HepG2 (cell line): Measurements from ENCODE around the gene GON4L. TPM values are rescaled to one million over a fixed set of nuclear protein-coding genes. Genes with fewer than 3 reads are reported as not detected.

Source experiments
- ATAC-seq: fragments of 200-7000 bp; cut with Tn5 transposase; 3 replicates; pipeline ENCODE4 v1.9.1; 2020; ENCODE audit warnings: mild to moderate bottlenecking, moderate library complexity
- BruUV-seq: library from RNA; stranded (reverse); fragments of 400-500 nt; replicated peaks from 2 replicates; lab custom pipeline; 2021; lab: Mats Ljungman, UMichigan
- CTCF ChIA-PET: fragments of 300-600 bp; formaldehyde crosslinking; extraction: SDS; loops from one replicate; lab custom pipeline; 2021; ENCODE audit warnings: low total read pairs, inconsistent platforms, low intra/inter-chr PET ratio; lab: Yijun Ruan, JAX
- POLR2A ChIA-PET: fragments of 350-600 bp; sonication (Branson Sonifier 250); formaldehyde crosslinking; loops from one replicate; lab custom pipeline; 2020; ENCODE audit warnings: antibody characterized with exemption, inconsistent platforms; lab: Yijun Ruan, JAX
- DNase-seq: peaks from one replicate; pipeline ENCODE4 v3.0.0-alpha.2; 2015; ENCODE audit warnings: low spot score
- FAIRE-seq: peaks from 3 replicates; lab custom pipeline; 2011; peaks lifted over from hg19 to GRCh38; lab: Jason Lieb, UNC
- H2AFZ ChIP-seq: one replicate; pipeline ENCODE4 v1.6.1; 2011; ENCODE audit warnings: low read length, inconsistent platforms
- H3K27ac ChIP-seq: fragments of 300-600 bp; 3 replicates; pipeline ENCODE4 v1.8.0; 2011; ENCODE audit warnings: mixed run types, mild to moderate bottlenecking, mixed read lengths, low read length, inconsistent platforms; ENCODE audit not compliant: insufficient read depth; ENCODE audit errors: extremely low read length
- H3K27me3 ChIP-seq, 2 experiments: fragments of 200-600 bp in 1 of 2; 2 replicates in 1 of 2; 3 replicates in 1 of 2; pipeline versions ENCODE4 v1.6.0 to v1.8.0; 2011; ENCODE audit warnings: low read length in 2 of 2, mild to moderate bottlenecking in 2 of 2, moderate library complexity in 2 of 2, inconsistent platforms in 1 of 2; ENCODE audit not compliant: insufficient read depth in 2 of 2, control insufficient read depth in 1 of 2
- H3K36me3 ChIP-seq, 2 experiments: fragments of 200-600 bp in 1 of 2; replicated peaks in 1 of 2; 2 replicates in 1 of 2; 3 replicates in 1 of 2; pipeline versions ENCODE4 v1.5.1 to v1.8.0; 2011; ENCODE audit warnings: low read length in 2 of 2, inconsistent platforms in 1 of 2; ENCODE audit not compliant: insufficient read depth in 2 of 2, control insufficient read depth in 1 of 2
- H3K4me1 ChIP-seq: 2 replicates; pipeline ENCODE4 v1.5.1; 2012; ENCODE audit warnings: low read length, inconsistent platforms; ENCODE audit not compliant: insufficient read depth
- H3K4me2 ChIP-seq: 2 replicates; pipeline ENCODE4 v1.6.0; 2011; ENCODE audit warnings: low read depth, low read length, inconsistent platforms
- H3K4me3 ChIP-seq, 3 experiments: fragments of 200-600 bp in 1 of 3; sonication (generic), shearing (Covaris generic) in 1 of 3; replicated peaks in 1 of 3; 2 replicates each; pipeline ENCODE4 v1.5.1; 2011 to 2016; ENCODE audit warnings: low read length in 3 of 3, inconsistent platforms in 2 of 3, low read depth in 2 of 3, mild to moderate bottlenecking in 2 of 3, control low read depth in 1 of 3, mixed read lengths in 1 of 3; ENCODE audit not compliant: insufficient read depth in 1 of 3
- H3K79me2 ChIP-seq: one replicate; pipeline ENCODE4 v1.6.1; 2011; ENCODE audit warnings: low read length, inconsistent platforms; ENCODE audit not compliant: insufficient read depth
- H3K9ac ChIP-seq: 2 replicates; pipeline ENCODE4 v1.6.0; 2011; ENCODE audit warnings: mild to moderate bottlenecking, low read depth, low read length, inconsistent platforms; ENCODE audit not compliant: insufficient read depth
- H3K9me3 ChIP-seq: 2 replicates; pipeline ENCODE4 v1.5.1; 2012; ENCODE audit warnings: mild to moderate bottlenecking, low read length
- H4K20me1 ChIP-seq: 2 replicates; pipeline ENCODE4 v1.6.0; 2011; ENCODE audit warnings: inconsistent platforms, mild to moderate bottlenecking, low read length, moderate library complexity; ENCODE audit not compliant: insufficient read depth
- CEBPZ ChIP-seq: IDR thresholded peaks from 2 replicates; pipeline ENCODE4 v1.6.1; 2012; ENCODE audit warnings: low read length, improper control_type of control experiment
- DMAP1 ChIP-seq: IDR thresholded peaks from 2 replicates; pipeline ENCODE4 v1.6.1; 2016
- HINFP ChIP-seq: sonication (generic); formaldehyde crosslinking; IDR thresholded peaks from 2 replicates; pipeline ENCODE4 v1.4.0; 2020; ENCODE audit warnings: low read depth, mild to moderate bottlenecking, missing genetic modification reagents
- NFATC3 ChIP-seq: sonication (generic); formaldehyde crosslinking; IDR thresholded peaks from 2 replicates; pipeline ENCODE4 v1.5.1; 2020; ENCODE audit warnings: mild to moderate bottlenecking, missing genetic modification reagents
- NFYC ChIP-seq: IDR thresholded peaks from 2 replicates; pipeline ENCODE4 v1.6.1; 2016; ENCODE audit warnings: missing genetic modification reagents, missing compliant biosample characterization
- PAXIP1 ChIP-seq: sonication (generic); formaldehyde crosslinking; conservative IDR thresholded peaks from 2 replicates; pipeline ENCODE4 v1.4.0; 2020; ENCODE audit warnings: mild to moderate bottlenecking, missing genetic modification reagents, moderate library complexity
- PRPF4 ChIP-seq: fragments of 200-400 bp; formaldehyde crosslinking; IDR thresholded peaks from 2 replicates; pipeline ENCODE4 v1.6.1; 2016; ENCODE audit warnings: low read length, low read depth; ENCODE audit not compliant: poor library complexity, severe bottlenecking
- SNAPC4 ChIP-seq: sonication (generic); formaldehyde crosslinking; IDR thresholded peaks from 2 replicates; pipeline ENCODE4 v1.4.0; 2020; ENCODE audit warnings: mild to moderate bottlenecking, missing genetic modification reagents
- TAF15 ChIP-seq: fragments of 200-400 bp; formaldehyde crosslinking; IDR thresholded peaks from one replicate; pipeline ENCODE4 v1.6.1; 2018; ENCODE audit warnings: mild to moderate bottlenecking, low read depth, low read length; ENCODE audit not compliant: poor library complexity, severe bottlenecking
- TOE1 ChIP-seq: sonication (generic); formaldehyde crosslinking; IDR thresholded peaks from 2 replicates; pipeline ENCODE4 v1.4.0; 2020; ENCODE audit warnings: mild to moderate bottlenecking, missing genetic modification reagents
- ZNF589 ChIP-seq: sonication (generic); formaldehyde crosslinking; conservative IDR thresholded peaks from 2 replicates; pipeline ENCODE4 v1.8.0; 2022; ENCODE audit warnings: mild to moderate bottlenecking, moderate library complexity, missing genetic modification reagents
- WGBS: methylation state at CpG from one replicate; pipeline ENCODE4 v1.1.6; 2017; ENCODE audit warnings: low lambda C conversion rate; 5-methylcytosine and 5-hydroxymethylcytosine counted together
- in situ Hi-C: cut with HindIII; loops from 2 replicates; pipeline ENCODE4 v1.10.0; 2017; ENCODE audit warnings: low pct_unique_long_range_greater_than_20kb; ENCODE audit not compliant: extremely low pct_ligation_motif_present
- intact Hi-C: fragments of 100-400 bp; cut with micrococcal nuclease; formaldehyde crosslinking; loops from one replicate; pipeline ENCODE4 v1.10.0; 2022; ENCODE audit not compliant: unreplicated experiment
- polyA plus RNA-seq, 8 experiments: library from polyadenylated mRNA; depleted of rRNA in 3 of 8; stranded (reverse) in 7 of 8; unstranded in 1 of 8; fragments of >200 nt; fragmentation: Illumina TruSeq in 4 of 8; extraction: Trizol in 4 of 8; gene quantifications; 2 replicates each; pipeline versions ENCODE4 v1.2.1 to v1.2.3, GENCODE V29; 2011 to 2016; ENCODE audit warnings: low read depth in 4 of 8, missing spikeins in 1 of 8, mixed read lengths in 1 of 8; ENCODE audit not compliant: insufficient read depth in 1 of 8
- total RNA-seq, 5 experiments: library from RNA; depleted of rRNA; stranded (reverse); fragments of >200 nt; fragmentation: Illumina TruSeq; extraction: Trizol; gene quantifications; 2 replicates each; pipeline ENCODE4 v1.2.3, GENCODE V29; 2016; ENCODE audit warnings: low read depth in 1 of 5

GON4L gene
- total and polyA plus RNA-seq, 2 of the 13 experiments (the other 11 are each of a cell fraction or from before 2014, with no cell fraction given), result 14.6 to 19.6 TPM

- CTCF ChIA-PET, result no interaction called here
- Histone ChIP-seq H3K79me2 (no peaks in the 10 kb centered on the region), H3K9ac (no peak overlapping the region), H4K20me1 (no peaks in the 10 kb centered on the region), H2AFZ (no peak overlapping the region), H3K27me3 (no peaks in the 10 kb centered on the region), H3K4me3 (no peak overlapping the region), H3K9me3 (no peaks in the 10 kb centered on the region), H3K27ac (no peak overlapping the region), H3K4me1 (no peaks in the 10 kb centered on the region), H3K4me2 (no peak overlapping the region), H3K36me3 (peaks cover 4 to 36% of the 10 kb centered on the region in 2 experiments)
- ATAC-seq (no peak), FAIRE-seq (no peak), DNase-seq (no peak)
- no TSS peak for BruUV-seq
- intact Hi-C loops (no loop called here), in situ Hi-C loops (no loop called here)
- WGBS, result 97% methylated on average over 1 of the region's 1 CpG
- POLR2A ChIA-PET, result interaction anchor here (0.7 kb wide), 1 partner anchor 63 kb away, joined by 3 read pairs; no protein-coding TSS in a partner anchor
- TF ChIP-seq PRPF4 (no peak), CEBPZ (no peak), DMAP1 (no peak), ZNF589 (CRISPR knock-in tag) (no peak), TOE1 (CRISPR knock-in tag) (no peak), TAF15 (no peak), NFATC3 (CRISPR knock-in tag) (no peak), NFYC (CRISPR knock-in tag) (no peak), SNAPC4 (CRISPR knock-in tag) (no peak), PAXIP1 (CRISPR knock-in tag) (no peak), HINFP (CRISPR knock-in tag) (no peak)
Measured at GRCh38 chr1:155793213-155793612, 63.8 kb downstream of the GON4L start.
